GM18867 (cell line): ENCODE measurements around the gene IQSEC1.

Experiments
- ATAC-seq: cut with Tn5 transposase; IDR thresholded peaks from one replicate; pipeline ENCODE4 v1.9.1; 2021; ENCODE audit warnings: mild to moderate bottlenecking, moderate library complexity; ENCODE audit not compliant: unreplicated experiment

Gene IQSEC1

DNA sequence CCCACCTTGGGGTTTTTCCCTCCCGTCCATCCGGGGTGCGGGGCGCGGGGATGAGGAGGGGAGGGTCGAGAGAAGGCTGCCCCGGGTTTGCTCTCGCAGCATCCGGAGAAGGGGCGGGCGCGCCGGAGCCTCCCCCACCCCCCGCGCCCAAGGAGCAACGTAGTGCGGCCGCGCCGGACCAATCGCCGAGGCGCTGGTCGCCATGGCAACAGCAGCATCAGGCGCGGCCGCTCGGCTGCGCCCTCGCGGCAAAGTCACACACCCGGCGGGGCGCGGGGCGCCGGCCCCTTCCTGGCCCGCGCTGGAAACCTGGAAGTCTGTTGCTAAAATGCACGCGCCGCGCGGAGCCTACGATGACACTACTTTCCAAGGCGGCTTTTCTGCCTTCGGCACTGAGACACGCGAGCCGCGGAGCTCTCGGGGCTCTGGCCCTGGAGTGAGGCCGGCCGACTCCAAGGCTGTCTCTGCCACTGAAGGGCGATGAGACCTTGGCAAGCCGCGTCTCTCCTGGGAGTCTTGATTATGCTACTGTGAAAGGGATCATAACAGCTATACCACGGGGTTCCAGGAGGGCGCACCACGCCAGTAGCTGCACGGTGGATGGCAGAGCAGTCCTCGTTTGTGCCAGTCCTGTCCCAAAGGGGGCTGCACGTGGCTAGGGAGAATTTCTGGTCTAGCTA, at the start of gene IQSEC1:
Gene IQSEC1, minus strand, starts transcription at position 104 of the 680 bp plus-strand sequence. CDS start 415 bp downstream, outside the sequence.
- peak; percentile 53 for ATAC-seq

DNA sequence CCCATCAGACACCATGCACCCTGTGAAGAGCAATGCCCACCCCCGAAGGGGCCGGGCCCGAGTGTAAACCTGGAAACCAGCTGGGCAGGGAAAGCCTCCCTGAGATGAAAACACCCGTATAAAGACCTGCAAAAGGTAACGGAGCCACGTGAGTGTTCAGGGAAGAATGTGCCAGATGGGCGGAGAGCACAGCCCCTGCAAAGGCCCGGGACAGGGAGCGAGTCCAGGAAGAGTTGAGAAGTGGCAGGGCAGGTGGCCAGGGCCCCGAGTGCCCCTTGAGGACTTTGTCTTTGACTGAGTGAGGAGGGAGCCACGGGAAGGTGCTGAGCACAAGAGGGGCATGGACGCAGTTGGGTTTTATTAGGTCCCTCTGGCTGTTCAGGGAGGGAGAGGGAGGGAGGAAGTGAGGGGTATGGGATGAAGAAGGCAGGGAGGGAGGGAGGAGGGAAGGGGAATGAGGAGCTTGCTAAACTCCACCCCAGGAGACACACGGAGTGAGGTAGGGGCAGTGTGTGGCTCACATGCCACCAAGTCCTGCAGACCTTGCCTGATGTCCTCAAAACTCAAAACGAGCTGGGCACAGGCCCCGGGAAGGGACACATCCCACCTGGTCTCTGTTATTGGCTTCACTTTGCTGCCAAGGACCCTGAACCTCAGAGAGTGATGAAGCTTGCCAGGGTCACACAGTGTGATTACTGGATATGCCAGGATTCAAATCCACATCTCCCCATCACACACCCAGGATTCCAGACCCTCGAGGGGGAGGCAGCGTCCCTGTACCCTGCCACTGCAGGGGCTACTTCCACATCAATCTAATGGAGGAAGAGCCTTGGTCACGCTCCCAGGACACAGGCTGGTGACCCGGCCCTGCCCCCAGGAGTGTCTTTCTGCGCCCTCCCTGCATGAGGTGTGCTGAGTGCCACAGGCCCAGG, 49.1 kb upstream of the IQSEC1 start:
- no peak for ATAC-seq

DNA sequence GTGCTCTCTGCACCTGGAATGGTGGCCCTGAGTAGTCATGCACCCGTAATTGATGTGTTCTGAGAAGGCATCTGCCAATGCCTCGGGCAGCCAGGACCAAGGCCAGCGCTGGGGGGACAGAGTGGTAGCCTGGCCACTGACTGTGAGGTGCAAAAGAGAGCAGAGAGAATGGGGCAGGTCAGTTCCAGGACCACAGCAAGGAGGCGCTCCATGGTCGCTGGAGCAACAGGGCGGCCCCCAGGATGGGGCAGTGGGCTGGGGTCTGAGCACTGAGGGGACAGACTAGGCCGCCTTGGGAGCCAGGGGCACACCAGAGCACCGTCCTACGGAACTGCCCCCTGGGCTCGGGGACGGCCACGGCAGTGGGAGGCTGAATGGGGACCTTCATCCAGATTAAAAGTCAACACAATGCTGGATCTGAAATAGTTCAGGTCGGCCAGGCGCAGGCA, 48.3 kb upstream of the IQSEC1 start:
- no peak for ATAC-seq

DNA sequence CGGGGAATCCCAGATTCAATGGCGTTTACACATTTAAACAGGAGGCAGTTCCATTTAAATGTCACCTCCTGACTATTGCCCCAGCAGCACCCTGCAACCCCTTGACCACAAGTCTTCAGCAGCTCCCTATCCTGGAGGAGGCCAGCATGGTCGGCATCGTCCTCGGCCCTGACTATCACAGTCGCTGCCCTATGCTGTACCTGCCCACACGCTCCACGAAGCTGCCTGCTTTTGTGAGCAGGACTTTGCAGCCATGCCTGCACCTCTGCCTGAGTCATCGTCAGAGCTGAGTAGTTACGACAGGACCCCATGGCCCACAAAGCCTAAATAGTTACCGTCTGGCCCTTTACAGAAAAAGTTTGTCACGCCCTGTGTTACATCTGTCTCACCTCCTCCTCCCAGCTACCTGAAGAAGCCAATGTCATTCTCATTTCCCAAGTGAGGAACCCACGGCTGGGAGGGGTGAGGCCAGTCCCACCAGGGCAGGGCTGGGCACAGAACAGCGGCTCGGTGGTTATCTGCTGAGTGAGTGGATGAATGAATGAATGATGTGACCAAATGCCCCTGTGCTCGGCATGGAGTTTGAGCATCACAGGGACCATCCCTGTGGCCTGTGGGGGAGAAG, 47.8 kb upstream of the IQSEC1 start:
- ATAC-seq: no peak

DNA sequence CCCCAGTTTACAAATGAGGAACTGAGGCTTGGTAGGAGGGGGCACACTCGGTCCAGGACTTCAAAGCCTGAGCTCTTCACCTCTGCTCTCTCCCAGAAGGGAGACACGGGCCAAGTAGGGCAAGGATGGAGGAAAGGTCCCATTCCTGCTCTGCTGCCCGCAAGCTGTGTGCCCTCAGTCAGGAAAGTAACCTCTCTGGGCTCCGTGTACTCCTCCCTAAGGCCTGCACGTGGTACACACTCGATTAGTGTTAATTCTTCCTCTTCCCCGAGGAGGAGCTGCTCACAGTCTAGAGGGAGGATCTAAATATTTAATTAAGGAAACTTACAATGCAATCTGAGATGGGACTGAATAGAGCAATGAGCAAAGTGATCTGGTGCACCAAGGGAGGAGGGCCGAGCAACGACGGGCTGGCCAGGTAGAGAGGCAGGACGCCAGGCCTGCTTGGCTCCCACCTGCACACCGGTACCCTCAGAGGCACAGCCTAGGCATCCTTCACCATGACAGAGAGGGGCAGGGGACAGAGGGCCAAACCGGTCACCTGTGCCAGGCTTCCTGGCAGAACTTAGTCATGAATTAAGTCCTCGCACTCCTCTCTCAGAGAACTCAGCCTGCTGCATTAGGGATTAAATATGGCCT, 47.2 kb upstream of the IQSEC1 start:
- no peak for ATAC-seq

DNA sequence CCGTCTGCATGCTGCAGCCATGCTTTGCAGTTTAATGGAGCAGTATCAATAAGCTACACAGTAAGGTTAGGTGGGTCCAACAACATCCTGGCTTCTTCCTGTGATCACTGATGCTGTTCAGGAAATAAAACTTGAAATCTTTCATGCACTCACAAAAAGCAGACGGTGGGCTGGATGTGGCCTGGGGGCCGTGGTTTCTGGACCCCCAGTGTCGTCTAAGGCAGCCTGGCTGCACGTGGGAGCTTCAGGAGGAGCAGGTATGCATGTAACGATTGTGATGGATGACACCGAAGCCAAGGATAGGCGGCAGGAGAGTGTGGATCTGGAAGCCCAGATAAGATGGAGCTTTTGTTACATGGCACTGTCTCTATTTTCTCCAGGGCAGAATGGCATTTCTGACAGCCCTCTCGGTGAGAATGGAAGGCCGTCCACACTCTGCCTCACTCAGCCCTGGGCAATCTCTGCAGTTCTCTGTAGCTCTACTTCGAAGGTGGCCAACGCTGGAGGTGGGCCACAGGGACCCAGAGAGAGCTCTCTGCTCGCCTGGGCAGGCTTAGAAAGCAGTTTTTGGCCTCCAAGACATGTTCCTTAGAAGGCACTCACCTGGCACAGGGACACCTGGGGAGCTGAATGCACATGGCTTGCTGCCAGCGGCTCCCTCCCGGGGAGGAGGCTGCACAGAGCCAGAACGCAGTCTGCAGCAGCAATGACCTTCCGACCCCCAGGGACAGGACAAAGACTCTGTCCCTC, 46.4 kb upstream of the IQSEC1 start:
- no peak for ATAC-seq

DNA sequence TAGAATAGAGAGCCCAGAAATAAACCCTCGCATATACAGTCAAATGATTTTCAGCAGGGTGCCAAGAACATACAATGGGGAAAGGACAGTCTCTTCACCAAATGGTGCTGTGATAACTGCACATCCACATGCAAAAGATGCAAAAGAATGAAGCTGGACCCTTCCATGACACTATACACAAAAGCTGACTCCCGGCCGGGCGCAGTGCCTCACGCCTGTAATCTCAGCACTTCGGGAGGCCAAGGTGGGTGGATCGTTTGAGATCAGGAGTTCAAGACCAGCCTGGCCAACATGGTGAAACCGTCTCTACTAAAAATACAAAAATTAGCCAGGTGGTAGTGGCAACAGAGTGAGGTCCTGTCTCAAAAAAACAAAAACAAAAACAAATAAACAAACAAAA, 43.2 kb upstream of the IQSEC1 start:
- no peak for ATAC-seq

DNA sequence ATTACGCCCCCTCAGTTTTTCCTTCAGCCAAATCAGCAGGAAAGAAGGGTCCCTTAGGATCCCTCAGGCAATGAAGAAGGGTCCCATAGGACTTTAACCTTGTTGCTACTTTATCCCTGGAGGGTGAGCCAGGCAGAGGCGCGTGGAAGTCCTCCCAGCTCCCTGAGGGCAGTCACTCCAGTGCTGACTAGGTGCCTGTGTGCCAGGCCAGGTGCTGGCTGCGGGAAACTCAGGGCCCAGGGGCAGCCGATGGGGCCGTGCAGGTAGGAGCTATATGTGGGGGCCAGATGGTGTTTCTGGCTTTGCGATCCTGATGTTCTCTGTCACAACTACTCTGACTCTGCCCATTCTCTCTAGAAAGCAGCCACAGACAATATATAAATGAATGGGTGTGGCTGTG, 42.8 kb upstream of the IQSEC1 start:
- no peak for ATAC-seq

DNA sequence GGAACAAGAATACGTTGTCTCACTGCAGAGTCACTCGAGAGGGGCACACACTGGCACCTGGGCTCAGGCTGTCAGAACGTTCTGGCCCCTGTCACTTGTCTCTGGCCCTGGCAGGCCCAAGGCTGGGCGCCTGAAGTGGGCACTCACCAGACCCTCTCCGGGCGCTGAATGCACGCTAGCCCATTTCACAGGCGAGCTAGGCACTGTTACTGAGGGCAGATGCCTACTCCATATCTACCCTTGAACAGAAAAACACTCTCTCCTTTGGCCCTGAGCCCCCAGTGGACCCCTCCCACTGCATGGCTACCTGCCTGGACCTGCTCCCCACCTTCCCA, 42.3 kb upstream of the IQSEC1 start:
- no peak for ATAC-seq

DNA sequence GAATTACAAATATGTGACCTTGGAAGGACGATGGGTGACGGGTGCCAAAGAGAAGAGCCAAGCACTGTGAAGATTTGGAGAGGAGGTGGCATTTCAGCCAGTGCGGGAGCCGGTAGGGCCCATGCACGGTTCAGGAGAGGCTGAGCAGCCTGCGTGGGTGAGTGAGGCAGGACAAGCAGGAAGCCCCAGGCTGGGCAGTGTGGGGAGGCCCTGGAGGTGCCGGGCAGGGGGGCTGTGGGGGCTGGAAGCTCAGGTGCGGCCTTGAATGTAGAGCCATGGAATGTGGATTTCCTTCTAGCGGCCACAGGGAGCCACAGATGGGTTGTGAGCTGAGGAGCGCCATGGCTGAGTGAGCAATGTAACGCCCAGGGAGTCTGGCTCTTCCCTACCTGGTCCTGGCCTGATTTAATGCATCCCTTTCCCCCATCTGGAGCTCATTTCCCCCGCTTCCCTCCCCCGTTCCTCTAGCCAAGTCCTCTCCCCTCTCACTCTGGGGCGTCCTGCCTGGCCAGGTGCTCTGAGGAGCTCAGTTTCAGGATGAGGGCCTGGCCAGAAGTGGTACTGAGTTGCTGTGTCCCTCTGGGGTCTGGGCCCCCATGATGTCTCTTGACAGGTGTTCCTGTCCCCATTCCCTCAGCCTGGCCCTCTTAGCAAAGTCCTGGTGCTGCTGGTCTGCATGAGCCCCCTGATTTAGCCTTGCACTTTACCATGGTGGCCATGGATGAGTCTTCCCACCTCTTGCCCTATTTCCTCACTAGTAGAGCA, 41.8 kb upstream of the IQSEC1 start:
- ATAC-seq: no peak

DNA sequence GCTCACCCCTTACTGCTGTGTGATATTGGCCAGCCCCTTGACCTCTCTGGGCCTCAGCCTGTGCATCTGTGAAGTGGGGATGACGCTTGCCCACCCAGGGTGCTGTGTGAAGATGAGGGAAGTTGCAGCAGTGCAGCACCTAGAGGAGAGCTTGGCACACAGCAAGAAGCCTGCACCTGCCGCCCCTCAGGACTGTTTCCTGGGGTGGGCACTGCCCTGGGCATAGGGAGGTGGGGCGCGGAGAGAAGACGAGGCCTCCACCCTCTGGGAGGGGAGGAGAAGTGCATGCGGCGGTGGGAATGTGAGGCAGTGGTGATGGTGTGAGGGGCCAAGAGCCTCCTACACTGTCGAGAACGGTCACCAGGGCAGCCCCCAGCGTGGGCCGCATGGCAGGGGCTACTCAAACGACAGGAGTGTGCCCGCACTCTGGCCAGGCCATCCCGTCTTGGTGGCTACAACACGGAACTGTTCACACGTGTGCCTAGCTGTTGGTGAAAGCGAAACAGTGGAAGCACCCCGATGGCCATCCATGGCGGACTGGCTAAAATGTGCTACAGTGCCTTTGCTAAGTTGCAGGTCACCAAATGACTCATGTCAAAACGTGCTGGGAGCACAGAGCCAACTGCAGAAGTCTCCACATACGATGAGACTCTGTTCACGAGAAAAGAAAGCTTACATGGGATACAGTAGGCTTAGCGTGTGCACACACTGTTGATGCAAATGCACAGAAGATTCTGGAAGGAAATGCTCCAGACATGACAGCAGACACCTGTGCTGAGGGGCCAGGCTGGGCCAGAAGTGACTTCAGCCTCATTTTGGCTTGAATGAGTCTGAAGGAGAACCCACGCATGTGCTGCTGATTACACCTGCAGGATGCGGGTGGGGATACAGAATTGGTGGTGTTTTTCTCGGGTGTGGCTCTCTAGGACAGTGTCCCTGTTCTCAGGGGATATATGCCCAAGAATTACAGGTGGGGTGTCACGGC, 40.4 kb upstream of the IQSEC1 start:
- no peak for ATAC-seq

DNA sequence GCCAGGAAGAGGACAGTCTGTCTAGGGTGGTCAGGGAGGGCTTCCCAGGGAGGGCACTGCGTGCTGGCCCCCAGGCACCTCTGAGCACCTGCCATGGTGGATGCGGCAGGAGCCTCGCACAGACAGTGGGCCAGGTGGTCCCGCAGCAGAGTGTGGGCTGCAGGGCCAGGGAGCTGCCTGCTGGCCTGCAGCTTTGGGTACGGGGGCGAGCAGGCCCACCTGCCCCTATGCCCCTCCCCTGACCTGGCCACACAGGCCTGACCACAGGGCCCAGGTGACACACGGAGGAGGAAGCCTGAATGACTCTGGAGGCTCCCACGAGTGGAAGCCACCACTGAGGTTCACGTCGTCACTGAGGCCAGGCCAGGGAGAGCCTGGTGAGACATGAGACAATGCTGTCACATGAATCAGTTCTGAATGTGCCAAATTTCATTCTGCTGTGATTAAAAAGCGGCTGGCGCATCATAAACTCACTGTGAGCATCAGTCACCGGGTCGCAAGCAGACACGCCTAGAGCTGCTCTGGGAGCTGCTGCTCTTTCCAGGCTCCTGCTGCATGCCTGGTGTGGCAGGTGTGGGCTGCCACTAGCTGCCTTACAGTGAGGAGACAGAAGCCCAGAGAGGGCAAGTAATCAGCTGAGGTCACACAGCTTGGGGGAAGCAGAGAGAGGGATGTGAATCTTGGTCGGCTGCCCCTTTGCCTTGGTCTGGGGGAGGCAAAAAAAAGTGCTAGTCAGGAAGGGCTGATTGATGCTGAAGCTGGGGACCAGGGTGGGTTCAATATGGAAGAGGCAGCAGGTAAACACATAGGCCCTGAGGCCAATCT, 39.5 kb upstream of the IQSEC1 start:
- no peak for ATAC-seq

DNA sequence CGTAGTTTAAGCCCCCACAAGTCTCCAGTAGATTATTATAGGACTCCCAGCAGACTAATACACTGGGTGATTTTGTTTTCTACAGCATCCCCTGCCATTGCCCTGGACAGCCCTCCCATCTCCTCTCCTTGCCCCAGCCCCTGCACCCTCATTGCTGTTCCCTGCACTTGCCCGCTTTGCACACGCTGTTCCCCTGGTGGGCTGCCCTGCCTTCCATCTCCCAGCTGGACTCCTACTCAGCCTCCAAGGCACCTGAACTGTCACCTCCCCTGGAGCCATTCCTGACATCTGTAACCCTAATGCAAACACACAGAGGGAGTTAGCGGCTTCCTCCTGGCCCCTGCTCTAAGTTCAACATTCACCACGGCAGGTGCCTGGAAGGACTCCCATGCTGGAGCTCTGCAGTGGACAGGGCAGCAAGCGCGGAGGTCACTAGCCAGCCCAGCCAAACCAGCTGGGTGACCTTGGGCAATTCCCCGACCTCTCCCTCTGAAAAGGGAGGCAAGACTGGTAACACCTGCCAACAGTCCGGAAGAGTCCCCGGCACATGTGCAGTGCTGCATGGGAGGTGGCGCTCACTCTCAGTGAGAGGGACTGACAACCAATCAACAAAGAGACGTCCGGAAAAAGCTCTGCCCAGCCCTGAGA, 38.8 kb upstream of the IQSEC1 start:
- ATAC-seq: no peak

DNA sequence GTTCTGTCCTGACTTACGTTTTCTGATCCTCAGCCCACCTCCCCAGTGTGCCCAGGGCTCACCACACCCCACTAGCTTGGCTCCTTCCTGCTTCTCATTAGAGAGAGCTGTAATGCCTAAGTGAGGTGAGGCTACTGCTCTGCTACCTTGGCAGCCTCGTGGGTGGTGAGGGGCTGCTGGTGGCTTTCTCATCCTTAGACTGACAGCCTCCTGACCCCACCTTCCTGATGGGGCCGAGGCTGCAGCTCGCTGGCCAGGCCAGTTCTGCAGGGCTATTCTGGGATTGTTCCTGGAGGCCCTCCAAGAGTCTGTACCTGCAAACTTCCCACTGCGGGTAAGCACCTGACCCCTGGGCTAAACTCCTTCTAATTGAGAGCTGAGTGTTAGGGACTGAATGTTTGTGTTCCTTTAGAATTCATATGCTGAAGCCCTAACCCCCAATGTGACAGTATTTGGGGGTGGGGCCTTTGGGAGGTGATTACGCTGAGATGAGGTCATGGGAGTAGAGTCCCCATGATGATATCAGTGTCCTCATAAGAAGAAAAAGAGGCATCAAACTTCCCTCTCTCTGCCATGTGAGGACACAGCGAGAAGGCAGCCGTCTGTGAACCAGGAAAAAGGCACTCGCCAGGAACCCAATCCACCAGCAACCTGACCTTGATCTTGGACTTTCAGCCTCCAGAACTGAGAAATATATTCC, 38.1 kb upstream of the IQSEC1 start:
- ATAC-seq: peak; percentile 11

DNA sequence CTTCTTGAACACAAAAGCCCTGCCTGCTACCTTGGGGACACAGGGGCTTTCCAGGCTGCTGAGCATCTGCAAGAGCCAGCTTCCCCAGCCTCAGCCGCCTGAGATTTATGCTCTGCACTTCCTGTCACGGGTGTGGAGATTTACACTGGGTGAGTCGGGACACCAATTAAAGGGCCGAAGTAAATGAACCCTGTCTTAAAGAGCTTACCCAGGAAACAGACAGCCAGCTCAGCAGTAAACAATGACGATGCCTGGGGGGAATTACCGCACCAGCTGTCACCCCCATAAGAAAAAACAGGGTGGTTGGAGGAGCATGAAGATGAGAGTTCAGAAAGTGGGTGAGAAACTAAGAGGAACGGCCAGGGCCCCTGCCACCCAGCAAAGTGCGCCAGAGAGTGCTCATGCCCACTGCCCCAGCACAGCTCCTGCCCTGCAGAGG, 37.5 kb upstream of the IQSEC1 start:
- peak; percentile 74 for ATAC-seq

DNA sequence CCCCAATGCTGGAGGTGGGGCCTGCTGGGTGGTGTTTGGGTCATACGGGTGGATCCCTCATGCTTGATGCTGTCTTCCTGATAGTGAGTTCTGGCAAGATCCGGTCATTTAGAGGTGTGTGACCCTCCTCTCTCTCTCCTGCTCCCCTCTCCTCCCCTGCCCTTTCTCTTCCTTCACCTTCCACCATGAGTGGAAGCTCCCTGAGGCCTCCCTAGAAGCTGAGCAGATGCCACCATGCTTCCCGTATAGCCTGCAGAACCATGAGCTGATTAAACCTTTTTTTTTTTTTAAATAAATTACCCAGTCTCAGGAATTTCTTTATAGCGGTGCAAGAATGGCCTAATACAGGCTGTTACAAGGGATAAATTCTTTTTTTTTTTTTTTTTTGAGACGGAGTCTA, 36.3 kb upstream of the IQSEC1 start:
- ATAC-seq: no peak

DNA sequence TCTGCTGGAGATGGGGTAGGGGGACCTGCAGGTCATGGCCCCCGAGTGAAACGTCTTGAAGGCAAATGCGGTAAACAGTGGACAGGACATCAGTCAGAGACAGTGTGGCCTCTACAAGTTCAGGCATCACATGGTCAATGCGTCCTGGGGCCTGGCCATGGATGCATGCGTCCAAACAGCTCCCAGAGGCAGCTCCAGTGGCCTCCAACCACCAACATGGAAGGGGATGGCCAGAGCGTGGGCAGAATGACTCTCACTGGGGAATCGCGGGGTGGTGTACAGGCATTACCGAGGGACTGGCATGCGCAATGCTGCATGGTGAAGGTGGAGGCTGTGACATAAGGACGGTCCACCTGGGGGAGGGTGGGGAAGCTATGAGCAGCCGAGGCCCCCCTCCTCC, 35.6 kb upstream of the IQSEC1 start:
- no peak for ATAC-seq
